CD4-positive, alpha-beta T cell (primary cell): Measurements from ENCODE around the gene ZNF513. TPM values are rescaled to one million over a fixed set of nuclear protein-coding genes. Genes with fewer than 3 reads are reported as not detected.

Experiments used
- ATAC-seq: fragments of 200-7000 bp; cut with Tn5 transposase; one replicate; pipeline ENCODE4 v1.10.0; 2022; ENCODE audit warnings: mild to moderate bottlenecking; ENCODE audit not compliant: poor library complexity
- CTCF ChIA-PET: fragments of 350-600 bp; sonication (Branson Sonifier 250); formaldehyde crosslinking; loops from one replicate; lab custom pipeline; 2021; ENCODE audit warnings: antibody characterized with exemption, inconsistent platforms; lab: Charles Lee
- POLR2A ChIA-PET: fragments of 350-600 bp; sonication (Branson Sonifier 250); formaldehyde crosslinking; loops from one replicate; lab custom pipeline; 2021; ENCODE audit warnings: antibody characterized with exemption, inconsistent platforms; lab: Charles Lee
- DNase-seq, 14 experiments: peaks; one replicate each; pipeline ENCODE4 v3.0.0-alpha.2; 2013 to 2020; ENCODE audit warnings: mixed read lengths in 2 of 14
- H3K27ac ChIP-seq, 2 donors: one replicate each; pipeline versions ENCODE4 v1.5.1 to v1.7.0; 2013; ENCODE audit warnings: low read length in 2 of 2, low read depth in 1 of 2, mild to moderate bottlenecking in 1 of 2
- H3K27me3 ChIP-seq, 2 experiments: 1 replicate in 1 of 2; 2 replicates in 1 of 2; pipeline versions ENCODE4 v1.6.1 to v1.7.0; 2013; ENCODE audit warnings: low read length in 2 of 2, control low read depth in 1 of 2, mild to moderate bottlenecking in 1 of 2, moderate library complexity in 1 of 2; ENCODE audit not compliant: insufficient read depth in 2 of 2, control insufficient read depth in 1 of 2
- H3K36me3 ChIP-seq: one replicate; pipeline ENCODE4 v1.6.1; 2013; ENCODE audit warnings: low read length, control low read depth; ENCODE audit not compliant: insufficient read depth
- H3K4me1 ChIP-seq: one replicate; pipeline ENCODE4 v1.6.1; 2013; ENCODE audit warnings: low read length, control low read depth; ENCODE audit not compliant: insufficient read depth
- H3K4me3 ChIP-seq: one replicate; pipeline ENCODE4 v1.5.1; 2013; ENCODE audit warnings: mild to moderate bottlenecking, low read length, moderate library complexity
- H3K9me3 ChIP-seq, 2 experiments: 1 replicate in 1 of 2; 2 replicates in 1 of 2; pipeline versions ENCODE4 v1.6.1 to v1.7.0; 2013; ENCODE audit warnings: low read length in 2 of 2, mild to moderate bottlenecking in 2 of 2, control low read depth in 1 of 2, moderate library complexity in 1 of 2; ENCODE audit not compliant: control insufficient read depth in 1 of 2, insufficient read depth in 1 of 2
- H3K27ac Mint-ChIP-seq: one replicate; pipeline ENCODE4 v1.8.0; 2020; ENCODE audit warnings: mixed read lengths
- H3K27me3 Mint-ChIP-seq: one replicate; pipeline ENCODE4 v1.8.0; 2021; ENCODE audit warnings: mixed read lengths
- H3K36me3 Mint-ChIP-seq: one replicate; pipeline ENCODE4 v1.8.0; 2021; ENCODE audit warnings: low read depth, mixed read lengths
- H3K4me1 Mint-ChIP-seq: one replicate; pipeline ENCODE4 v1.8.0; 2021; ENCODE audit warnings: low read depth, mixed read lengths
- H3K4me3 Mint-ChIP-seq: one replicate; pipeline ENCODE4 v1.8.0; 2020; ENCODE audit warnings: mild to moderate bottlenecking, mixed read lengths
- H3K9me3 Mint-ChIP-seq: one replicate; pipeline ENCODE4 v1.8.0; 2020; ENCODE audit warnings: mixed read lengths
- CTCF ChIP-seq: fragments of 200-600 bp; IDR thresholded peaks from one replicate; pipeline ENCODE4 v1.8.0; 2022; ENCODE audit warnings: antibody characterized with exemption, mild to moderate bottlenecking
- intact Hi-C, 2 experiments: fragments of 100-400 bp; cut with DNase I in 1 of 2; cut with micrococcal nuclease in 1 of 2; formaldehyde crosslinking; loops; one replicate each; pipeline versions ENCODE4 v1.15.1 to v1.9.0; 2023 to 2025; cut with DNase I, micrococcal nuclease
- total RNA-seq, 174 experiments: library from RNA in 2 of 174; stranded (reverse) in 2 of 174; gene quantifications; one replicate each; pipeline ENCODE4 v1.2.3 and lab custom pipeline; 2021 to 2026

Gene ZNF513
- total RNA-seq, 2 experiments from 2014 or later, result 22.8 to 22.9 TPM

GRCh38 chr2:27390822-27391679 is 10.5 kb upstream of the ZNF513 start:
- peak overlapping the region; percentile 86 for H3K27ac Mint-ChIP-seq
- Histone ChIP-seq H3K27ac (peak overlapping the region; percentile 47 to 52), H3K4me1 (peaks cover 25% of the 10 kb centered on the region), H3K27me3 (no peaks in the 10 kb centered on the region), H3K4me3 (no peak overlapping the region), H3K36me3 (peaks cover 23% of the 10 kb centered on the region), H3K9me3 (no peaks in the 10 kb centered on the region)
- intact Hi-C loops, result loop anchor here in 1 of 2 experiments (1.0 to 5.0 kb wide), 2 partner anchors 21 to 36 kb away; partner anchors contain the start of genes EIF2B4, NRBP1 and SNX17
- ATAC-seq (peak; percentile 80), DNase-seq (peak in 3 of 14 experiments; percentile 73 to 77 (median 74))
- peaks cover 32% of the 10 kb centered on the region for H3K4me1 Mint-ChIP-seq
- peak overlapping the region; percentile 32 for H3K4me3 Mint-ChIP-seq
- CTCF ChIA-PET, result interaction anchor here (1.0 to 2.2 kb wide), 3 partner anchors 17 to 39 kb away, joined by 3 to 5 read pairs (median 3); partner anchors contain the start of gene NRBP1
- H3K36me3 Mint-ChIP-seq, result peaks cover 43% of the 10 kb centered on the region
- no peaks in the 10 kb centered on the region for H3K9me3 Mint-ChIP-seq
- POLR2A ChIA-PET, result interaction anchor here (0.6 to 2.4 kb wide), 6 partner anchors 11 to 1417 kb away, joined by 3 to 11 read pairs (median 4); partner anchors contain the start of genes PPM1G, SNX17 and ZNF513
- no peak for TF ChIP-seq CTCF
- H3K27me3 Mint-ChIP-seq, result no peaks in the 10 kb centered on the region

- ChIA-PET CTCF (interaction anchor here (1.1 kb wide), 1 partner anchor 12 kb away, joined by 4 read pairs; the partner anchor contains the start of gene EIF2B4), POLR2A (interaction anchor here (2.9 kb wide), 1 partner anchor 28 kb away, joined by 16 read pairs; the partner anchor contains the start of gene PPM1G)
- Histone ChIP-seq H3K4me3 (no peak overlapping the region), H3K36me3 (peaks cover 64% of the 10 kb centered on the region), H3K9me3 (no peaks in the 10 kb centered on the region), H3K27me3 (no peaks in the 10 kb centered on the region), H3K27ac (peak overlapping the region in 1 of 2 donors; percentile 29), H3K4me1 (peaks cover 18% of the 10 kb centered on the region)
- no peak for TF ChIP-seq CTCF
- DNase-seq (no peak), ATAC-seq (no peak)
- Mint-ChIP-seq H3K4me1 (peaks cover 32% of the 10 kb centered on the region), H3K4me3 (peak overlapping the region; percentile 91), H3K27ac (peak overlapping the region; percentile 91), H3K36me3 (peaks cover 79% of the 10 kb centered on the region), H3K9me3 (no peaks in the 10 kb centered on the region), H3K27me3 (no peaks in the 10 kb centered on the region)
- intact Hi-C loops, result loop anchor here in 1 of 2 experiments (2.0 to 5.0 kb wide), 3 partner anchors 27 to 246 kb away; partner anchors contain the start of genes CCDC121, GPN1, NRBP1 and PPM1G
Observed at GRCh38 chr2:27381577-27382181, 1.1 kb upstream of the ZNF513 start.
